ENCODE results near the gene VAMP7.
"Not testable (repeated sequence)": the region's sequence is repeated elsewhere in the genome, so short reads cannot be mapped to it uniquely, and the experiment has no call there.

VAMP7 gene

DNA sequence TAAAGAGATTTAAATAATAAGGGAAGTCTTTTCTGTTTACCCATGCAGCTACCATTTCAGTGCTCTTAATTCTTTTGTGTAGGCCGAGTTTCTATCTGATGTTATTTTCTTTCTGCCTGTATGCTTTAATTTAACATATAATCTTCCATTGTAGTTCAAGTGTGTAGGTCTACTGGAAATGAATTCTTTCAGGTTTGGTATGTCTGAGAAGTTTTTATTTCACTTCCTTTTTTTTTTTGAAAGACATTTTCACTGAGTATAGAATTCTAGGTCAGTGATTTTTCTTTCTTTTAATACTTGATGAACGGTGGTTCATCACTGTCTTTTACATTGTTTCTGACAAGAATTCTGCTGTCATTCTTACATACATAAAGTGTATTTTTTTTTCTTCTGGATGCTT, 42.1 kb downstream of the VAMP7 start:
- DNase-seq, result no peak

DNA sequence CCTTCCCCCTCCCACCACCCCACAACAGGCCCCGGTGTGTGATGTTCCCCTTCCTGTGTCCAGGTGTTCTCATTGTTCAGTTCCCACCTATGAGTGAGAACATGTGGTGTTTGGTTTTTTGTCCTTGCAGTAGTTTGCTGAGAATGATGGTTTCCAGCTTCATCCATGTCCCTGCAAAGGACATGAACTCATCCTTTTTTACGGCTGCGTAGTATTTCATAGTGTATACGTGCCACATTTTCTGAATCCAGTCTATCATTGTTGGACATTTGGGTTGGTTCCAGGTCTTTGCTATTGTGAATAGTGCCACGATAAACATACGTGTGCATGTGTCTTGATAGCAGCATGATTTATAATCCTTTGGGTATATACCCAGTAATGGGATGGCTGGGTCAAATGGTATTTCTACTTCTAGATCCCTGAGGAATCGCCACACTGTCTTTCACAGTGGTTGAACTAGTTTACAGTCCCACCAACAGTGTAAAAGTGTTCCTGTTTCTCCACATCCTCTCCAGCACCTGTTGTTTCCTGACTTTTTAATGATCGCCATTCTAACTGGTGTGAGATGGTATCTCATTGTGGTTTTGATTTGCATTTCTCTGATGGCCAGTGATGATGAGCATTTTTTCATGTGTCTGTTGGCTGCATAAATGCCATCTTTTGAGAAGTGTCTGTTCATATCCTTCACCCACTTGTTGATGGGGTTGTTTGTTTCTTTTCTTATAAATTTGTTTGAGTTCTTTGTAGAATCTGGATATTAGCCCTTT, 49.9 kb downstream of the VAMP7 start:
- not testable (repeated sequence) for DNase-seq

DNA sequence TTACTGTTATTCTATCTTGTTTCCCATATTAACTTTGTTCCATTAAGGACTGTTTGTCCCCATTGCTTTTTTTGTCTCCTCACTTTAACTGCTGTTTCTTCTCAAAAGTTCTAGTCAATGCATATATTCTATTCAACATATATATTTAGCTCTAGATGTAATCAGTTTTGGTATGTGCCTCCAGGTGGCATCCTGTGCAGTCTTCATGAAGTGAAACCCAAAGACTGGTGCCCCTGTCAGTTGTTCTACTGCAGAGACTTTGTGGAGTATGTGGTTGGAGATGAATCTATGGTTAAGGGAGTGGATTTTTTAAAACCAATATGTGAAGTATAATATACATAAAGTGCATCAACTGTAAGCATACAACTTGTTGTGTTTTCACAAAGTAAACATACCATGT, 57.0 kb downstream of the VAMP7 start:
- DNase-seq, result no peak

DNA sequence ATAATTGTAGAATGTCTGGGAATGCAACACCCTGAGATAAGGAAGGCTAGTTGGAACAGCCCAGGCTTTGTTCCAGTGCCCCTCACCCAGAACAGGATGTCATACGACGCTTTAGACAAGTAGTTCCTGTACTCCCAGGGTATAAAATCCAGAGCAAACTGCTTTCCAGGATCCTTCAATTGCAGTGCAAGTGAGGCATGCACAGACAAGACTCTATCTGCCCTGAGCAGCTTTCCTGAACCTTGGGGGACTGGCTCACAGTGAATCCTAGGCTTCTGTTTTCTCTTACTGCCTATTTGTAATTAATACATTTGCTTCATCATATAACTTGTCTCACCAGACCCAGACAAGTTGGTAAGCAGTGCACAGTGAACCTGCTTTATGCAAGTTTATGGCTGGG, 68.0 kb downstream of the VAMP7 start:
- no peak for DNase-seq

DNA sequence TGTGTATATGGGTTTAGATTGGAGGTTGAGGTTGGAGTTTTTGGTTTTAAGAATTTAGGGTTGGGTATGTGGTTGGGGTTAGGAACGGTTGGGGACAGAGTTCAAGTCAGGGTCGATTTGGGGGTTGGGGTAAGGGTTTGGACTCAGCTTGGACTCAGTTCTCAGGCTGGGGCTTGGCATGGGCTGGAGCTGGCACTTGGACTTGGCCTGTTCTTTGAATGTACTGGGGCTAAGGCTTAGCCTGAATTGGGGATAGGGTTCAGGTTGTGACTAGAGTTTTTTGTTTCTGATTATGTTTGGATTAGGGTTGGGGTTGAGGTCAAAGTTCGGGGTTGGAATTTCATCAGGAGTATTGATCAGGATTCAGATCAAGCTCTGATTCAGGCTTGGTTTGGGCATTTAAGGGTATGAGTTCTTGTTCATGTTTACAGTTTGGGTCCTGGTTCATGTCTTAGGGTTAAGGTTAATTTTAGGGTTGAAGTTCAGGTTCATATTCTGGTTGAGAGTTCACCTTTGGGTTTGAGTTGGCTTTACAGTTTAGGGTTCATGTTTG, 70.2 kb downstream of the VAMP7 start:
- no peak for DNase-seq

DNA sequence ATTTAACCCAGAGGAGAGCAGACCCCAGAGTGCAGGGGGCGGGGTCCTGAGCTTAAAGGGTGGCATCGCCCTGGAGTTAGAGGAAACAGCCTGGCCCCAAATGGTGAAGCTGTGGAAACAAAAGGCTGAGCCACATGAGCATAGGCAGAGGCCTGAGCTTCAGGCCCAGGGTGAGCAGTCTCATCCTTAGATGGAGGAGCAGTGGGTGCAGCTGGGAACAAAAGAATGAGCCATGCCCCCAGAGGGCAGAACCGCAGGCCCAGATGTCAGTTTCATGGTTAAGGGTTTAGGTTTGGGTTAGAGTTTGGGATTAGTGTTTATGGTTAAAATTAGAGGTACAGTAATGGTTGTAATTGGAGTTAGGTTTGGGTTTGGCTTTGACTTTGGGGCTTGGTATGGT, 71.9 kb downstream of the VAMP7 start:
- DNase-seq, result no peak

DNA sequence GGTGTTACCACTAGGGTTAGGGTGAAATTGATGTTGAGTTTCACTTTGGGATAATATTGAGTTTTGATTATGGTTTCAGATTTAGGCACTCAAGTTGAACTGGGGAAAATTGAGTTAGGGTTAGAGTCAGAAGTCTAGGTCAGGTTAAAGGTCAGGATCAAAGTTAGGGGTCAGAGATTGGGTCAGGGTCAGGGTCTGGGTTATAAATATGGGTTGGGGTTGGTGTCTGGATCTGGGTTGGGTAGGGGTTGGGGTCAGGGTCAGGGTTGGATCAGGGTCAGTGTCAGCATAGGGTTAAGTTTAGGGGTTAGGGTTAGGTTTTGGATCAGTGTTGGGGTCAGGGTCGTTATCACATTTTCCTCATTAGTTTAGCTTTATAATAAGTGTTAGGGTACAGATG, 73.6 kb downstream of the VAMP7 start:
- DNase-seq, result no peak

DNA sequence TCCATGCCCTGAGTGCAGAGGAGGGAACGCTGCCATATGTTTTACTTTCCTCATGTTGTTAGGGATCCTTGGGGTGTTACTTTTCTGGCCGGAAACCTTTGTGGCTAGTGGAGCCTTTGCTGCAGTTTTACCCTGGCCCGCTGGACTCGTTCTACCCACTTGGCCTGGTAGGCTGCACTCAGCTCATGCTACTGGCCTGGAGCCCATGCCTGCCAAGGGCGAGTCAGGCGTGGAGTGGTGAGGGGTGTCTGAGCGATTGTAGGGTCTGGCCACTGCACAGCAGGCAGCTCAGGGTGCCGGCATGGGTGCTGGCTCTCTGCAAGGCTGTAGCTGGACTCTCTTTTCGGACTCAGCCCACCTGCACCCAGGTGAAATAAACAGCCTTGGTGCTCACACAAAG, 75.0 kb downstream of the VAMP7 start:
- no peak for DNase-seq

DNA sequence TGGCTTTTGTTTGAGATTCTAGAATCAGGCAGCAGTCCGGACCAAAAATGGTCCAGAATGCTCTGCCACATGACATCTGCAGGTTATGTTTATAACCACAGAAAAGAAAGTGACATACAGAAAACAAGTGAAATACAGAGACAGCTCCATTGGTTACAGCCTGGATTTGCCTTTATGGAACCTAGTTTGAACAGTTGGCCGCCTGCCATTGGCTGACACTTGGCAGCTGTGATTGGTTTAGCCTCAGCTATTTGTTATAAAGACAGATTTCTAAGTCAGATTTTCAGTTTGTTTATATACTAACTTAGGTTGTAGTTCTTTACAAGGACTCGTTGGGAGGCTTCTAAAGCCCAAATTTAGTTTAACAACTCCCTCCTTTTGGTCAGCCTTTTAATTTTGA, 75.5 kb downstream of the VAMP7 start:
- DNase-seq, result no peak

DNA sequence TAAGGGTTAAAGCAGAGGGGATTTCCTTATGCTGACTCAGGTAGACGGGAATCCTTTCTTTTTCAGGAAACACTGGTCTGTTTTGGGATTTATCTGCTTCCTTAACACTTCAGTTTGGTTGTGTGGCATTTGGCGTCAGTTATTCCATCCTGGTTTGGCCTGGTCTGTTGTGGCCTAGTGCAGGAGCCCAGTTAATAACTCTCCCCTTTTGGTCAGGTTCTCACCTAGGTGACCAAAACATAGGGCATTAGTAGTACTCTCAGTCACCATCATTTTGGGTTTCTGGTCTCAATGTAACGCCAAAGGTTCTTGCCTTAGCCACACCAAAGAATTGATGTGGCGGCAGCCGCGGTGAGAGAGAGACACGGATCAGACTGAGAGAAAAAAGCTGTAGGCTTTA, 76.7 kb downstream of the VAMP7 start:
- DNase-seq, result no peak

DNA sequence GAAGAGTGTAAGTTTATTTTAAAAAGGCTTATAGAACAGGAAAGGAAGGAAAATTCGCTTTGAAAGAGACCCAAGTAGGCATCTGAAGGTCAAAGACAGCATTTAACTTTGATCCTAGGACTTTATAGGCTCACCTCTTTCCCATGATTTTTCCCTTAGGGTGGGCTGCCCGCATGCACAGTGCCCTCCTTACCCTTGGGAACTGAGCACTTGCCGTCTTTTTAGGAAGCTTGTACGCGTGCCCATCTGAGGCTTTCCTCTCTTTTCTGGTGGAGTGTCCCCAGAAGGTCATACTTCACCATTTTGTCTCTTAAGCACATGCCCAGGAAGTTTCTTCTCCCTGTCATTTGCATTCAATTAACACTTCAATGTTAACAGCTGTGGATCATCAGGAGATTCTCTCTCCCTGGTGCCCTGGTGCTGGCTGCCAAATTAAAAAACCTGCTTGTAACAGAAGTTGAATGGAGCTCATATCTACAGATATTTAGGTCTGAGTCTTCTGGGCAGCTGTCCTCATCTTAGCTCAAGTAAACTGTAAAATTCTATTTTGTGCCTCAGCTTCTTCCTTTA, 78.0 kb downstream of the VAMP7 start:
- DNase-seq, result no peak

DNA sequence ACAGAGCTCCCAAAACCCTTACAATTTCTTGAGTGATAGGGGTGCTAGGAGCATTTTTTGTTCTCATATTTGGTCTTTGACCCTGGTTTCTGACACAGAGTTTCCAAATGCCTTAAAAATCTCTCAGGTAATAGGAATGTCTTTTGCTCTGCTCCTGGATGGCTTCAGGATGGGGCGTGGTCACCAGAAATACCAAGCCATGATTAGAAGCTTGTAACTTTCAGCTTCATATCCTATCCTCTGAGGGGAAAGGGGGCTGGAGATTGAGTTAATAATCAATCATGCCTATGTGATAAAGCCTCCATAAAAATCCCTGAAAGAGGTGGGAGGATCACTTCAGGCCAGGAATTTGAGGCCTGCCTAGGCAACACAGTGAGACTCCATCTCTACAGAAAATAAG, 81.8 kb downstream of the VAMP7 start:
- DNase-seq, result no peak

DNA sequence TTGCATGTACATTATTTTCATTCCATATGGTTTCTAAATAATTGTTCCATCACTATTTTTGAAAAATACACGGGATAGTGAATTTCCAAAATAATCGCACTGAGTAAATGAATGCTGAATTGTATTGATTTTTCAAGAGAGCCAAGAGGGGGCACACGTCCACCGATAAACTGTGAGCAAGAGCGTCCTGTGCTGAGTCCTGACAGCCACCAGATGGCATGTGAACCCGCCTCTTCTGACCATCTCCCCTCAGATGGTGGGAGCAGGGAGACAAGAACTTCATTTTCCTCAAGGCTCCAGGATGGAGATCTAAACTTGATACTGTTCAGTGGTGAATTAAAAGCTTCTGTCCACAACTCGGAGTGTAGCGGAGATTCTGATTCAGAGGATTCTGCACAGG, 85.7 kb downstream of the VAMP7 start:
- peak; percentile 37 for DNase-seq

DNA sequence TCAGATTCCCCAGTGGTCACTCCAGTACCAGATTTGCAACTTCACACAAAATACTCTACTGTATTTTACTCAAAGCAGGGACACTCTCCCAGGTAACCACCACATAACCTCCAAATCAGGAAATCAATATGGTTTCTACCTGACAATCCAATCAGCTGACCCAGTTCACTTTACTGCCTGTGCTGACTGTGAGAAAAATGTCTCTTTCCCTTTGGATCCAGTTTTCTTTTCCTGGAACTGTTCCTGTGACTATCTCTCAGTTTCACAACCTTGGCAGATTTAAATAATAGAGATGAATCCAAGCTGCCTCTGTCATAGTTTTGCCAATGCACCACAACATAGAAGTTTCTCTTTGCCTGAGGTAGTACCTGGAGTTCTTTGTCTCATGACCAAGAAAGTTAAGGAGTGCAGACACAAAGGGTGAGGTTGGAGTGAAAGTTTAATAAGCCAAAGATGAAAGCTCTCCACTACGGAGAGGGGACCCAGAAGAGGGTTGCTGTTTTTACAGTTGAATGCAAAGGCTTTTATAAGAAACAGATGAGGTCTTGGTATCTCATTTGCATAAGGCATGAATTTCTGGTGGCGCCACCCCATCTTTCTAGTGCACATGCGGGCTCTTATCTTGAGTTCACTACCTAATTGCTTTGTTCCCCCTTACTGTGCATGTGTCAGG, 86.6 kb downstream of the VAMP7 start:
- DNase-seq, result no peak

DNA sequence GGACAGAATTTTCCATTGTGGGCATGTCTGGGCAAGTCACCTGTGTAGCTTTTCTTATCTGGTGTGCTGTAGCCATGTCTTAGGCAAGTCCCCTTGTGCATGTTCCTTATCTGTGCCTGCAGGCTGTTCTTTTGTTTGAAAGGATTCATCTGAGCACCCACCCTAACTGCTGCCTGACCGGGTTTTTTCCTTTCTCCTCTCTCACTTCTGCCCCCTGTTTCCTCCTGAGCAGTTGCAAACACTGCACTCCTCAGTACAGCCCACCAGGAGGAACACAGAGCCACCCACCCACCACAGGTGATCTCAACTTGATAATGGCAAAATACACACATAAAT, 87.1 kb downstream of the VAMP7 start:
- no peak for DNase-seq

DNA sequence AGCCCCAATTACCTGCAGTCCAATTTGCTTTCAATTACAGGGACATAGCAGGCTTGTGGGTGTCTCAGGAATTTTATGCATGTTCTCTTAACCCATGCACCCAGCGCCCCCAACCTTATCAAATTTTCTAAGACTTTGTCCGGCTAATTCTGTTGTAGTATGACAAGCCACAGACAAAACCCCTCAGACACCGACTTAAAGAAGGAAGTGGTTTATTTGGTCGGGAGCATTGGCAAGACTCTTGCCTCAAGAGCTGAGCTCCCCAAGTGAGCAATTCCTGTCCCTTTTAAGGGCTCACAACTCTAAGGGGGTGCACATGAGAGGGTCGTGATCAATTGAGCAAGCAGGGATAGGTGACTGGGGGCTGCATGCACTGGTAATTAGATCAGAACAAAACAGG, 87.6 kb downstream of the VAMP7 start:
- DNase-seq, result no peak

DNA sequence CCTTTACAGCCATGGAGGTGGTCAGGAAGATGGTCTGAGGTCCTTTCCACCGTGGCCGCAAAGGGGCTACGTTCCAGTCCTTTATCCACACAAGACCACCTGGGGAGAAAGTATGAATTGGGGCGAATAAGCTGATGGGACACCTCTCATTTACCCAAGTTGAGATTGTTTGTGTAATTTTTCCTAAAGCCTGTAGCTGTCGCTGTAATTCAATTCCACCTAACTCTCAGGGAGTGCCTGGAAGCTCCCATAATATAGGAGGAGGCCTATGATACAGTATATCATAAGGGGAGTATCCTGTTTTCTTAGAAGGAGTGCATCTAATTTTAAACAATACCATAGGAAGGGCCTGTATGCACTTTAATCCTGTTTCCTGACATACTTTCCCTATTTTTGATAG, 90.5 kb downstream of the VAMP7 start:
- not testable (repeated sequence) for DNase-seq

DNA sequence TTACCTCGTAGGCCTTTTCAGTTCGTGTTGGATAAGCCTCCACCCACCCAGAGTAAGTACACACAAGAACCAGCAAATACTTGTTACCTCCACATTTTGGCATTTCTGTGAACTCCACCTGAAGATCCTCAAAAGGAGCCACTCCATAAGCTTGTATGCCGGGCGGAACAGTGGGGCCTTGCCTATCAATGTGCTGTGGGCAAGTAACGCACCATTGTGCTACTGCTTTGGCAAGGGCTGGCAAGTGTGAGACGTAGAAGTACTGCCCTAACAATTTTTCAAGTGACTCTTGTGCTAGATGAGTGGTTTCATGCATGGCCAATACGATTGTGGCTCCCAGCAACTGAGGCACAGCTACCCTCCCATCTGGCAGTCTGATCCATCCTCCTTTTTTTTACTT, 91.1 kb downstream of the VAMP7 start:
- not testable (repeated sequence) for DNase-seq

DNA sequence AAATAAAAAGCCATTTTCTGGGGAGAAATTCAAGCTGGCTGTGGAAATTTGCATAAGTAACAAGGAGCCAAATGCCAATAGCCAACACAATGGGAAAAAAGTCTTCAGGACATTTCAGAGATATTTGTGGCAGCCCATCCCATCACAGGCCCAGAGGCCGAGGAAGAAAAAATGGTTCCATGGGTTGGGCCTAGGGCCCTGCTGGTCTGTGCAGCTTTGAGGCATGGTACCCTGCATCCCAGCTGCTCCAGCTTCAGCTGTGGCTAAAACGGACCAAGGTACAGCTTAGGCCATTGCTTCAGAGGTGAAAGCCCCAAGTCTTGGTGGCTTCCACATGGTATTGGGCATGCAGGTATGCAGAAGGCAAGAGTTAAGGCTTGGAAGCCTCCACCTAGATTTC, 102.2 kb downstream of the VAMP7 start:
- DNase-seq, result no peak

DNA sequence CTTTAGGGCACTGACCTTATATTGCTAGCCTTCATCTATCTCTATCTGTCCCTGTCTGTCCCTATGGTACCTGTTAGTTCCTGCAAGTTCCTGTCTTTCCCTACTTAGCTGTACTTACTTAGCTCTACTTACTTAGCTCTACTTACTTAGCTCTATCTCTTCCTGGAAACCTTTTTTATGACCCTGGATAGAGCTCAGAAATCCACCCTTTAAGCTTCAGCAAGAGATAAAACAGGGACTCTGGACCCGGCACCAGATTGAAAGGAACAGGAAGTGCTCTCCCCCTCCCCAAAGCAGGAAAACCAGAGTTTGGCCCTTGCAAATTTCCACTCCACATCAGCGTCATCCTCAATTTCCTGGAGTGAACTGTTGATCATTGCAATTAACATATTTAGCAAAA, 104.1 kb downstream of the VAMP7 start:
- no peak for DNase-seq

DNA sequence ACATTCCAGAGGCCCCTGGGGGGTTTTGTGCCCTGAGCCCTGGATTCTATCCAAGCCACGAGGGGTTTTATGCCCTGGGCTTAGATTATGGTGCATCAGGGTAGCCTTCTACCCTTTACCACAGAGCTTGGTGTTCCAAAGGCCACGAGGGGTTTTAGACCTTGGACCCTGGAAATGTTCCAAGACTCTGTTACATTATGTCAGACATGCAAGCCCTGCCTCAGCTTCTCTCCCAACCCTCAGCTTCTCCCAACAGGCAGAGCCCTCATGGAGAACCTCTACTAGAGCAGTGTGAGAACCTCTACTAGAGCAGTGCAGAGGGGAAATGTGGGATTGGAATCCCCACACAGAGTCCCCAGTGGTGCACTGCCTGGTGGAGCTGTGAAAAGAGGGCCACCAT, 105.8 kb downstream of the VAMP7 start:
- not testable (repeated sequence) for DNase-seq

DNA sequence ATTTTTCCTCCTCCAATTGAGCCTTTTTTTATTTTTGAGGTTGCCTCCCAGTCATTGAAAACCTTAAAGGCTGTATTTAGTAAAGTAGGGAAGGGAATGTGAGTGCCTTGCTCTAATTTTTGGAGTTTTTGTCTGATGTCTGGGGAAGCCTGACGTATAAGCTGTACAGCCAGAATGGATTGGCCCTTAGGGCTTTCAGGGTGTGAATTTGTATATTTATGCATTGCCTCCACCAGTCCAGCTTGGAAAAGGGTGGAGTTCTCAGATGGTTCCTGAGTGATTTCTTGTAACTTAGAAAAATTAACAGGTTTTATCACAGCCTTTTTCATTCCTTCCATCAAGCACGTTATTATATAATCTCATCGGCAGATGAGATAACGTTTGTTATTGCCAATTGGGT, 107.7 kb downstream of the VAMP7 start:
- no peak for DNase-seq

Measured in activated CD4-positive, alpha-beta T cell treated with anti-CD3 and anti-CD28 coated beads for 48 hours (primary cell).